Muscle of leg (tissue), 16 donors: ENCODE results near the gene NEK6. TPM values are rescaled to one million over a fixed set of nuclear protein-coding genes. Genes with fewer than 3 reads are reported as not detected.

Experiments
- DNase-seq: peaks from one replicate; pipeline ENCODE4 v3.0.0; 2013
- H3K27ac ChIP-seq: one replicate; pipeline ENCODE4 v1.5.1; 2013; ENCODE audit warnings: mild to moderate bottlenecking, low read length, control low read depth
- H3K27me3 ChIP-seq: one replicate; pipeline ENCODE4 v1.6.1; 2013; ENCODE audit warnings: low read length; ENCODE audit not compliant: control insufficient read depth, insufficient read depth
- H3K36me3 ChIP-seq: one replicate; pipeline ENCODE4 v1.6.1; 2013; ENCODE audit warnings: low read length; ENCODE audit not compliant: control insufficient read depth, insufficient read depth
- H3K4me1 ChIP-seq: one replicate; pipeline ENCODE4 v1.6.1; 2013; ENCODE audit warnings: low read length; ENCODE audit not compliant: control insufficient read depth, insufficient read depth
- H3K4me3 ChIP-seq: one replicate; pipeline ENCODE4 v1.5.1; 2013; ENCODE audit warnings: low read length, control low read depth
- H3K9me3 ChIP-seq: replicated peaks from 2 replicates; pipeline ENCODE4 v1.6.1; 2013; ENCODE audit warnings: low read depth, low read length; ENCODE audit not compliant: control insufficient read depth
- WGBS: methylation state at CpG from one replicate; pipeline ENCODE4 v1.1.5; 2013; ENCODE audit warnings: missing lambda C conversion rate; ENCODE audit not compliant: insufficient coverage; 5-methylcytosine and 5-hydroxymethylcytosine counted together
- long read RNA-seq, 11 donors: transcript quantifications; one replicate each; lab custom pipeline, GENCODE V29; 2026
- polyA plus RNA-seq, 8 donors: library from polyadenylated mRNA; unstranded; fragments of 120-200 nt; gene quantifications; one replicate each; pipeline versions ENCODE4 v1.2.1 to v1.2.3, GENCODE V29; 2013; ENCODE audit warnings: inconsistent platforms in 1 of 8, low replicate concordance in 1 of 8; ENCODE audit not compliant: insufficient read length in 8 of 8, insufficient read depth in 1 of 8
- total RNA-seq: library from RNA; stranded (reverse); fragments of 120-200 nt; gene quantifications from one replicate; pipeline ENCODE4 v1.2.4, GENCODE V29; 2013

NEK6 gene
- total RNA-seq, result 17.7 TPM
- polyA plus RNA-seq, result 10 to 100 TPM; 25.0 to 52.6 (median 40.7) TPM
- long read RNA-seq, donor 1, partial matches to known transcripts, result 109 of 115 reads
- long read RNA-seq, donor 1, other reads (novel, unspliced or antisense), result 0 of 115 reads
- long read RNA-seq, donor 2, partial matches to known transcripts, result 0 of 4 reads
- long read RNA-seq, donor 2, other reads (novel, unspliced or antisense), result 0 of 4 reads
- long read RNA-seq, donor 3, transcript NEK6-201 (10 exons, 3,447 nt), result major isoform, 12 of 14 reads
- long read RNA-seq, donor 3, partial matches to known transcripts, result 0 of 14 reads
- long read RNA-seq, donor 3, other reads (novel, unspliced or antisense), result 0 of 14 reads
- long read RNA-seq, donor 4, transcript NEK6-201 (10 exons, 3,447 nt), result major isoform, 9 of 14 reads
- long read RNA-seq, donor 4, transcript NEK6-214 (10 exons, 2,573 nt), result minor isoform, 5 of 14 reads
- long read RNA-seq, donor 4, partial matches to known transcripts, result 0 of 14 reads
- long read RNA-seq, donor 4, other reads (novel, unspliced or antisense), result 0 of 14 reads
- long read RNA-seq, donor 5, transcript NEK6-201 (10 exons, 3,447 nt), result major isoform, 27 of 621 reads
- long read RNA-seq, donor 5, partial matches to known transcripts, result 290 of 621 reads
- long read RNA-seq, donor 5, other reads (novel, unspliced or antisense), result 301 of 621 reads
- long read RNA-seq, donor 6, transcript NEK6-201 (10 exons, 3,447 nt), result major isoform, 12 of 512 reads
- long read RNA-seq, donor 6, partial matches to known transcripts, result 229 of 512 reads
- long read RNA-seq, donor 6, other reads (novel, unspliced or antisense), result 270 of 512 reads
- long read RNA-seq, donor 7, transcript NEK6-201 (10 exons, 3,447 nt), result major isoform, 10 of 24 reads
- long read RNA-seq, donor 7, partial matches to known transcripts, result 13 of 24 reads
- long read RNA-seq, donor 7, other reads (novel, unspliced or antisense), result 0 of 24 reads
- long read RNA-seq, donor 8, transcript NEK6-201 (10 exons, 3,447 nt), result major isoform, 6 of 274 reads
- long read RNA-seq, donor 8, partial matches to known transcripts, result 129 of 274 reads
- long read RNA-seq, donor 8, other reads (novel, unspliced or antisense), result 136 of 274 reads
- long read RNA-seq, donor 9, transcript NEK6-201 (10 exons, 3,447 nt), result major isoform, 6 of 7 reads
- long read RNA-seq, donor 9, partial matches to known transcripts, result 0 of 7 reads
- long read RNA-seq, donor 9, other reads (novel, unspliced or antisense), result 0 of 7 reads
- long read RNA-seq, donor 10, transcript NEK6-201 (10 exons, 3,447 nt), result major isoform, 16 of 428 reads
- long read RNA-seq, donor 10, partial matches to known transcripts, result 164 of 428 reads
- long read RNA-seq, donor 10, other reads (novel, unspliced or antisense), result 244 of 428 reads
- long read RNA-seq, donor 11, transcript NEK6-201 (10 exons, 3,447 nt), result major isoform, 12 of 214 reads
- long read RNA-seq, donor 11, partial matches to known transcripts, result 100 of 214 reads
- long read RNA-seq, donor 11, other reads (novel, unspliced or antisense), result 100 of 214 reads

- Histone ChIP-seq H3K27ac (peak within 1 kb of the TSS; percentile 94), H3K36me3 (peaks cover 6% of the 10 kb centered on the region), H3K9me3 (no peaks in the 10 kb centered on the region), H3K4me3 (peak within 1 kb of the TSS; percentile 65), H3K4me1 (peaks cover 54% of the 10 kb centered on the region), H3K27me3 (no peaks in the 10 kb centered on the region)
- peak; percentile 68 for DNase-seq
- WGBS, result under 1% methylated on average over 110 of the region's 116 CpGs
Measured at GRCh38 chr9:124257844-124258606, at the start of gene NEK6. NEK6 (plus strand) TSS chr9:124257949; CDS start chr9:124301965, 44,016 bp downstream.

- Histone ChIP-seq H3K27me3 (no peaks in the 10 kb centered on the region), H3K27ac (no peak overlapping the region), H3K9me3 (peaks cover 3% of the 10 kb centered on the region), H3K4me1 (peaks cover 6% of the 10 kb centered on the region), H3K36me3 (no peaks in the 10 kb centered on the region), H3K4me3 (no peak overlapping the region)
- no peak for DNase-seq
- WGBS, result 82% methylated on average over 1 of the region's 3 CpGs
Measured at GRCh38 chr9:124208571-124208970, 49.2 kb upstream of the NEK6 start.

- H3K4me1 ChIP-seq, result peaks cover 6% of the 10 kb centered on the region
- H3K27me3 ChIP-seq, result no peaks in the 10 kb centered on the region
- no peak for DNase-seq
- peaks cover 3% of the 10 kb centered on the region for H3K9me3 ChIP-seq
- H3K36me3 ChIP-seq, result no peaks in the 10 kb centered on the region
- 92% methylated on average over 3 of the region's 7 CpGs for WGBS
- H3K27ac ChIP-seq, result no peak overlapping the region
- no peak overlapping the region for H3K4me3 ChIP-seq
Measured at GRCh38 chr9:124209279-124209678, 48.5 kb upstream of the NEK6 start.

- DNase-seq, result no peak
- Histone ChIP-seq H3K36me3 (no peaks in the 10 kb centered on the region), H3K27me3 (no peaks in the 10 kb centered on the region), H3K27ac (no peak overlapping the region), H3K4me3 (no peak overlapping the region), H3K4me1 (peaks cover 8% of the 10 kb centered on the region), H3K9me3 (peaks cover 3% of the 10 kb centered on the region)
- 86% methylated on average over 2 of the region's 2 CpGs for WGBS
Measured at GRCh38 chr9:124209774-124210173, 48.0 kb upstream of the NEK6 start.

GRCh38 chr9:124210697-124211096 is 47.1 kb upstream of the NEK6 start:
- H3K27me3 ChIP-seq, result no peaks in the 10 kb centered on the region
- H3K4me3 ChIP-seq, result no peak overlapping the region
- no peaks in the 10 kb centered on the region for H3K36me3 ChIP-seq
- H3K27ac ChIP-seq, result no peak overlapping the region
- H3K9me3 ChIP-seq, result peaks cover 3% of the 10 kb centered on the region
- H3K4me1 ChIP-seq, result peaks cover 8% of the 10 kb centered on the region
- WGBS, result 50% methylated on average over 1 of the region's 3 CpGs
- DNase-seq, result no peak

- Histone ChIP-seq H3K36me3 (no peaks in the 10 kb centered on the region), H3K9me3 (no peaks in the 10 kb centered on the region), H3K4me1 (peaks cover 18% of the 10 kb centered on the region), H3K4me3 (no peak overlapping the region), H3K27ac (no peak overlapping the region), H3K27me3 (no peaks in the 10 kb centered on the region)
- DNase-seq, result no peak
- 42% methylated on average over 6 of the region's 12 CpGs for WGBS
Measured at GRCh38 chr9:124212381-124213050, 45.2 kb upstream of the NEK6 start.

GRCh38 chr9:124213396-124213795 is 44.4 kb upstream of the NEK6 start:
- H3K4me3 ChIP-seq, result no peak overlapping the region
- WGBS, result 69% methylated on average over 9 of the region's 12 CpGs
- no peaks in the 10 kb centered on the region for H3K9me3 ChIP-seq
- no peaks in the 10 kb centered on the region for H3K27me3 ChIP-seq
- H3K27ac ChIP-seq, result no peak overlapping the region
- DNase-seq, result no peak
- no peaks in the 10 kb centered on the region for H3K36me3 ChIP-seq
- H3K4me1 ChIP-seq, result peaks cover 22% of the 10 kb centered on the region

- Histone ChIP-seq H3K9me3 (no peaks in the 10 kb centered on the region), H3K27ac (no peak overlapping the region), H3K36me3 (no peaks in the 10 kb centered on the region), H3K4me1 (peaks cover 22% of the 10 kb centered on the region), H3K4me3 (no peak overlapping the region), H3K27me3 (no peaks in the 10 kb centered on the region)
- 90% methylated on average over 4 of the region's 8 CpGs for WGBS
- DNase-seq, result no peak
Measured at GRCh38 chr9:124214116-124214515, 43.6 kb upstream of the NEK6 start.
